HG03457 (cell line): Measurements from ENCODE around the gene PTH1R.
"Not testable (repeated sequence)": the region's sequence is repeated elsewhere in the genome, so short reads cannot be mapped to it uniquely, and the experiment has no call there.

Experiments used
- ATAC-seq: cut with Tn5 transposase; IDR thresholded peaks from one replicate; pipeline ENCODE4 v1.9.1; 2021; ENCODE audit warnings: moderate number of reproducible peaks; ENCODE audit not compliant: unreplicated experiment

The PTH1R gene

DNA sequence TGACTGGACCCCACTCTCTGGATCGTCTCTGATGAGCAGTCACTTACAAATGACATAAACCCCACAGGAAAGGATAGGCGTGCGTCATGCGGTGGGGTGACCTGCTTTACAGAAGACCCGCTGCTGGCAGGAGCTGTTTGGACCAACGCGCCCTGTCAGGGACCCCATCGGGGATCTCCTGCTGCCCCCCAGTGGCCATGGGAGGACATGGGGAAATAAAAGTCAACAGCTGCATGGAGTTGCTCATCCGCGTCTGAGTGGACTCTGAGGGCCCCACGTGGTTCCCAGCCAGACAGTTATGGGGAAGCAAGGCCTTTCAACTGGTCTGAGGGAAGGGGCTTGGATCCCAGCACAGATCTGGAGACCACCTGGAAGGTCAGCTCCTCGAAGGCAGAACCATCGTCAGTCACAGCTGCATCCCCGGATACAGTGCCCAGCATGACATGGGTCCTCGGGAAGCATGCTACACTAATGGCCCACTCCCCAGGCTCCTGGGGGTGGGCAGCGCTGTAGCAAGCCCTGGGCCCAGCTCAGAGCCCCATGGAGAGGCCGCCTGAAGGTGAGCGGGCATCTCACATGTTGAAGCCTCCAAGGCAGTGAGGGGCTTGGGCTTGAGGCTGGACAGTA is 32.1 kb downstream of the PTH1R start:
- ATAC-seq = no peak

DNA sequence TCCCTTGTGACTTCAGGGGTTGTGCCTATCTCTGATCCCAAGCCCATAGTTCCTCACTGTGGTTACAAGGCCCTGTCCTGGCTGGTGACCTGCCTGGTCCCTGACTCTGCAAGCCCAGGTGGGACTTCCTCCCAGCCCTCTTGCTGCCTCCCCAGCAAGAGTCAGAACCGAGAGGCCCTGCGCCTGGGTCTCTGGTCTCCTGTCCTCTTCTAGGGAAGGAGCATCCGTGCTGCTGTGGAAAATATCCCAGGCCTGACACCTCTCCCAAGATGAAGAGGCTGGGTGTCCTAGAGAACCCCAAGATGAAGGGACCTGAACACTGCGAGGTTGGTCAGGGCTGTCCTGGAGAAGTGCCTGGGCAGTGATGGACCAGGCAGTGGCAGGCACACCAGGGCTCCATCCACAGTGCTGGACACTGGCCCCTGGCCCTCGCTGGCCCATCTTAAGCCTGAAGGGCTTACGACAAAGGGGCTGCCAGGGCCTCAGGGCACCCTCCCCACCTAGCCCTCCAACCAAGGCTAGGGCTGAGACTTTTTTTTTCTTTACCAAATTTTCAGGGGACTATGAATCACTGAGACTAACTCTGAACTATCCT is 32.7 kb downstream of the PTH1R start:
- no peak for ATAC-seq

DNA sequence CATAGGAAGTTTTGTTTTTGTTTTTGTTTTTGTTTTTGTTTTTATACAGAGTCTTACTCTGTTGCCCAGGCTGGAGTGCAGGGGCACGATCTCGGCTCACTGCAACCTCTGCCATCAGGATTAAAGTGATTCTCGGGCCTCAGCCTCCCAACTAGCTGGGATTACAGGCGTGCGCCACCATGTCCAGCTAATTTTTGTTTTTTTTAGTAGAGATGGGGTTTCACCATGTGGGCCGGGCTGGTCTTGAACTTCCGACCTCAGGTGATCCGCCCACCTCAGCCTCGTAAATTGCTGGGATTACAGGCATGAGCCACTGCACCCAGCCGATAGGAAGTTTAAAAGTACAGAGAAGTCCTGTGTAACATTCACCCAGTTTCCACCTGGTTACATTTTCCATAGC is 33.4 kb downstream of the PTH1R start:
- not testable (repeated sequence) for ATAC-seq

DNA sequence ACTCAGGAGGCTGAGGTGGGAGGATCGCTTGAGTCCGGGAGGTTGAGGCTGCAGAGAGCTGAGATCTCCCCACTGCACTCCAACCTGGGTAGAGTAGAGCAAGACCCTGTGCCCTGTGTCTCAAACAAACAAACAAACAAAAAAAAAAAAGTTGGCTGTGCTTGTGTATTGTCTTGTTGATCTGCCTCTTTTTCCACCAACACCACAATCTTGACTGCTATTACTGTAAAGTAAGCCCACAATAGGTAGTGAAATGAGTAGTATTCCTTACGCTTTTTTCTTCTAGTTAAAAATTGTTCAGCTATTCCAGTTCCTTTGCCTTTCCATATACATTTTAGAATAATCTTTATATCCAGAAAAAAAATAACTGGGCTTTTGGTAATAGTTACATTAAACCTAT is 35.5 kb downstream of the PTH1R start:
- no peak for ATAC-seq

DNA sequence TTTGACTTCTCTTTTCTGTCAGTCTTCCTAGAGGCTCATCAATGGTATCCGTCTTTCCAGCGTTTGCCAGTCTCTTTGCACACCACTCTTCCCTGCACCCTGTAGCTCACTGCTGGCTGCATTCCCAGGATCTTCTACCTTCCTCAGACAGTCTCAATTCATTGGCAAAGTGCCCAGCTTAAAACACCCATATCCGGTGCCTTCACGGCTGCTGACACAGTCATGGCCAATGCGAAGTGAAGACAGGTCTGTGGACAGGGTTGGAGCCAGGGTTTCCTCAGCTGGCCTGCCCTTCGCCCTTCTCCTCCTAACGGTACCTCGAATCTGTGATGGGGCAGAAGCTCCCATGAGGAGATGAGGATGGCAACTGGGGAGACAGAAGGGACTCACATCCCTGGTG is 36.1 kb downstream of the PTH1R start:
- ATAC-seq = no peak

DNA sequence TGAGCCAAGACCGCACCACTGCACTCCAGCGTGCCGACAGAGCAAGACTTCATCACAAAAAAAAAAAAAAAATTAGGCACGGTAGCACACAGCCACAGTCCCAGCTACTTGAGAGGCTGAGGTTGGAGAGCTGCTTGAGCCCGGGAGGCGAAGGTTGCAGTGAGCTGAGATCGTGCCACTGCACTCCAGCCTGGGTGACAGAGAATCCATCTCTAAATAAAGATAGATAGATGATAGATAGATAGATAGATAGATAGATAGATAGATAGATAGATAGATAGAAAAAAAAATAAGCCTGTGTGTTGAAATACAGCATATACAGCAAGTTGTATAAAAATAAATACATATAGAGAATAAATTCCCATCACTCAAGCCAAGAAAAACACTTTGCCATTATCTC is 37.3 kb downstream of the PTH1R start:
- ATAC-seq = no peak

DNA sequence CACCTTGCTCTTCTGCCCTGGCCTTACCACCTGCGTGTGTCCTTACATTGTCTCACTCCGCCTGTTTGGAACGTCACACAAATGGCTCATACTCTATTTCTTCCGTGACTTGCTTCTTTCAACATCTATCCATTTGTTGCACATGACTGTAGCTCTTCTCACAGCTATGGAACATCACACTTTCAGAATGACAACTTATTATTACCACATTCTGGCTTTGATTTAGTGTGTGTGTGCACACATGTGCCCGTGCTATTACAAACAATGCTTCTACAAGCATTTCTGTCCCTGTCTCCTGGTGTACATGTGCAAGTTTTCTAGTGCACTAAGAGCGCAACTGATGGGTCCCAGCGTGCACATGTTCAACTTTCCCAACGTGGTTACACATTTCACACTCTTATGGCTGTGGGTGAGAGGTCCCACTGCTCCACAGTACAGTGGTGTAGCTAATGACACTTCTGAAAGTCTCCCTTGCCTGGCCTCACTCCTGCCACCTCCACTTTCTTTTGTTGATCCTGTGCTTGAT is 37.8 kb downstream of the PTH1R start:
- ATAC-seq = no peak

DNA sequence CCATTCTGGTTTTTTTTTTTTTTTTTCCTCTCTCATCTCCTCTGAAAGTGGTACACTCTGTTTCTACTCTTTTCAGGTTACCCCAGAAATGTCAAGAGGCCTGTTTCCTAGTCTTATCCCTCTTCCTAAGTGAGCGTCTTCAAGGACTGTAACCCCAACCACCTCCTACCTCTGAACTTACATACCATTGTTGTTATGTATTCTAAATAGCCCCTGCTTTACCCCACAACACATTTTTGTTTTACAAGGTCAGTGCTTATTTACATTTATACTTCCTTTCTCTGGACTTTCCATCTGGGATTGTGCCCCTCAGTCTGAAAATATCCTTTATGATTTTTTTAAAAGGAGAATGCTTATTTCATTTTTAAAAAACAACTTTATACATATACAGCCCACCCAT is 38.8 kb downstream of the PTH1R start:
- no peak for ATAC-seq

DNA sequence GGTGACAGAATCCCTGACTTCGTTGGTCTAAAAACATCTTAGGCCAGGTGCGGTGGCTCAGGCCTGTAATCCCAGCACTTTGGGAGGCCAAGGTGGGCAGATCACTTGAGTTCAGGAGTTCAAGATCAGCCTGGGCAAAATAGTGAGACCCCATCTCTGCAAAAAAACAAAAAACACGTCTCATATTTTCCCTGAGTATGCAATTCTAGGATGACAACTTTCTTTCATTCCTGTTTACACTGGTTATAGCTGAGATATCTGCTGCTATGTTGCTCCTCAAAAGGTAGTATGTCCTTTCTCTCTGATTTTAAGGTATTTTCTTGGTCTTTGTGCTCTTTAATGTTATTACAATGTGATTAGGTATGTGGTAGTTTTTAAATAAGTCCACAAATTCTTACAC is 39.3 kb downstream of the PTH1R start:
- no peak for ATAC-seq

DNA sequence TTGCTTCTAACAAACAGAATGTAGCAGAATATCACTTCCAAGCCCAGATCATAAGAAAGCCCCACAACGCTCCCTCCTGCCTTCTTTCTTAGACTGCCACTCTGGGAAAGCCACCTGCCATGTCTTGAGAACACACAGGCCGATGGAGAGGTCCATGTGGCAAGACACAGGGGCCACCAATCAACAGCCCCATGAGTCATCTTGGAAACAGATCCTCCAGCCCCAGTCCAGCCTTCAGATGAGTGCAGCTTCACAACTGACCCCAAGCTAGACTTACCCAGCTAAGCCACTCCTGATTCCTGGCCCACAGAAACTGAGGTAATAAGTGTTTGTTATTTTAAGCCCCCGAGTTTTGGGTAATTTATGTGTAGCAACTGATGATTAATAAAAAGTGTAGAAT is 39.7 kb downstream of the PTH1R start:
- ATAC-seq = no peak

DNA sequence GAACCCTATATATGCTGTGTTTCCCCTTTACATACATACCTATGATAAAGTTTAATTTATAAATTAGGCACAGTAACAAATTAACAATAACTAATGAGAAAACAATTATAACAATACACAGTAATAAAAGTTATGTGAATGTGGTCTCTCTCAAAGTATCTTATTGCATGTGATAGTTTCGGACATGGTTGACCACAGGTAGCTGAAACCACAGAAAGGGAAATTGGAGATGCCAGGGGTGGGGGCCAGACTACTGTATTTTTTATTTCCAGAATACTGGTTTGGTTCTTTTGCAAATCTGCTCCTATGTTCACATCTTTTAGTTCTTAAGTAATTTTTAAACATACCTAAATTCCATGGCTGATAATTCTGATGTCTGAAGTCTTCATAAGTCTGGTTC is 40.7 kb downstream of the PTH1R start:
- no peak for ATAC-seq

DNA sequence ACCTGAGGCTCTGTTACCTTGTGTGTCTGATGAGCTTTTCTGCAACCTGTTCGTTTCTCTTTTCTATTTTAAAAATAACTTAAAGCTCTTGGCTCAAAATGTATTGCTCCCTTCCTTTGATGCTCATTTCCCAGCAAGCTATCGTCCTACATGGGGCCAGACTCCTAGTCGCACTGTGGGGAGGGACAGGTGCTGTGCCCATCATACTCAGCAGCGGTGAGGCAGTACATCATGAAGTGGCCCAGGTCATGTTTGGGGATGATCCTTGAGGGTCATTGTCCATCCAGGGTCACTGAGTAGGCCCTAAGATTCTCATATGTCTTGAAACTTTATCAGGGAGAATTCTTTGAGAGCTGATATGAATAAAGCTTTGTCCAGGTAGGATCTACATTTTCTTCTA is 41.1 kb downstream of the PTH1R start:
- no peak for ATAC-seq

DNA sequence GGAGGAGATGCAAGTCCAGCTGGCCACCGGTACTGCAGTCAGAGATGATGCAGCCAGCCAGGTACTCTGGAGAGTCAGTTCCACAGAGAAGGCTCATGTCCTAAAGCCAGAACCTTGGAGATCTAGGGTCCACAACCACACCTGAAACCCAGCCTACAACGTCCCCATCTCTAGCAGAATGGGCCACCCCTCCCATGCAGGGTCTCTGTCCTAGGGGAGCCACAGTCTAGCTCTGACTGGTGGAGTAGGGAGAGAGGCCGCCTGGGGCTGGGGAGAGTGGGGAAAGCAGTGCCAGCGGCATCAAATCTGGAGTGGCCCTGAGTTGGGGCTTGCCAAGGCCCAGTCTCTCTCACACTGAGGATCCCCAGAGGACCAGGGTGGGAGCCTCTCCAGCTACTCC is 43.5 kb downstream of the PTH1R start:
- no peak for ATAC-seq

DNA sequence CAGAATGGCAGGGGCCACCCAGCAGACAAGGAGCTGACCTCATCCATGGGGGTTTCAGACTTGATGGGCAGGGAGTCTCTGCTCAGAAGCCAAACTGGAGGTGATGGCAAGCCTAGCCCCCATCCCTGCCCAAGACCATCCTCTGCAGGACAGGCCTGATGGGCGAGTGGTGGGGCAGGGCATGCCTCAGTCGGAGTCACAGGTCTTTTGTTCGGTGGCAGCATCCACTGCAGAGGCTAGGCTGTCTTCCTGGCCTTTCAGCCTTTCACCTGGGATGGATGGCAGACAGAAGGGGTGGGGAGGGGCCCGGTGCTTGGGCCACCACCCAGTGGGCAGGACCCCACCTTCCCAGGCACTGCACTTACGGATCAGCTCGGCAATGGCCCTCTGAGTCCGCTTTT is 44.4 kb downstream of the PTH1R start:
- no peak for ATAC-seq

DNA sequence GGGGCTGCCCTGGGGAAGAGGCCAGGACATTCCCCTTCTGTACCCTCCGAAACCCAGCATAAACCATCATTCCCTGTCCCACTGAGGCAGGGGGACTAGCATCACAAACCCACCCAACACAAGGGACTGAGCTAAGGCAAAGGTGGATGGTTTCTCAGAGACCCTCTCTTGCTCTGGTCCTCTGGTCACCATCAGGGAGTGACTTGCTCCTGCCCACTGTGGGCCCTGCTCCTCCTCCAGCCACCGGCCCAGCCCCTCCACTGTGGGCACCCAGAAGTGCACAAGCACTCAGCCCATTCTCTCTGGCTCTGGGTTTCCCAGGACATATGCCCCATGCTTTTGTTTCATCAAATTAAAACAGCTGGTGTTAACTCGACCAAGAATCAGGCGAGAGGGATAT is 44.9 kb downstream of the PTH1R start:
- ATAC-seq = no peak

DNA sequence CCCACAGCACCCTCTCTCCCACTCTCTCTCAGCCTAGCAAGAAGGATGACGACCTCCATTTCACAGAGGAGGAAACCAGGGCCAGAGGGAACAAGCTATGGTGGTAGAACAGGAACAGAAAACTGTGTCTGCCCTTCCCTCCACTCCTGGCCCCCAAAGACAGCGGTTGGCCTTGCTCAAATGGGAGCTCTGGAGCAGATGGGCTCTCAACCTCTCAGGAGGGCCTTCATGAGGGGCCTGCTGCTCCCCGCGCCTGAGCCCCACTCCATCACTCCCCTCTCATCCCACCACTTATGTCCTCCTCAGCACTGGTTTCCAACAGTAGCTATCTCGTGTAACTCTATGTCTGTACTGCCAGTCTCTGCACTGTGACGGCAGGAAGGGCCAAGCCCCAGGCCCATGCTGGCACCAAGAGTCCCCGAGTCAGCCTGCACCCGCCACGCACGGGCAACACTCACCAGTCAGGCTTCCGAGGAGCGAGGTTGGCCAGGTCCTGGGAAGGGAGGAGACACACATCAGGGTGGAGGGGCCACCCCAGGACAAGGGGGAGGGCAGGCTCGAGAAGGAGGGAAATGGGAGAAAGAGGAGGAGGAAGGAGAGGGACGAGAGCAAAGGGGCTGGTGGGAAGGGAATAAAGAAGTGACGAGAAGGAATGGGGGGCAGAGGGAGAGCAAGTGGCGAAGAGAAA is 45.5 kb downstream of the PTH1R start:
- ATAC-seq = no peak

DNA sequence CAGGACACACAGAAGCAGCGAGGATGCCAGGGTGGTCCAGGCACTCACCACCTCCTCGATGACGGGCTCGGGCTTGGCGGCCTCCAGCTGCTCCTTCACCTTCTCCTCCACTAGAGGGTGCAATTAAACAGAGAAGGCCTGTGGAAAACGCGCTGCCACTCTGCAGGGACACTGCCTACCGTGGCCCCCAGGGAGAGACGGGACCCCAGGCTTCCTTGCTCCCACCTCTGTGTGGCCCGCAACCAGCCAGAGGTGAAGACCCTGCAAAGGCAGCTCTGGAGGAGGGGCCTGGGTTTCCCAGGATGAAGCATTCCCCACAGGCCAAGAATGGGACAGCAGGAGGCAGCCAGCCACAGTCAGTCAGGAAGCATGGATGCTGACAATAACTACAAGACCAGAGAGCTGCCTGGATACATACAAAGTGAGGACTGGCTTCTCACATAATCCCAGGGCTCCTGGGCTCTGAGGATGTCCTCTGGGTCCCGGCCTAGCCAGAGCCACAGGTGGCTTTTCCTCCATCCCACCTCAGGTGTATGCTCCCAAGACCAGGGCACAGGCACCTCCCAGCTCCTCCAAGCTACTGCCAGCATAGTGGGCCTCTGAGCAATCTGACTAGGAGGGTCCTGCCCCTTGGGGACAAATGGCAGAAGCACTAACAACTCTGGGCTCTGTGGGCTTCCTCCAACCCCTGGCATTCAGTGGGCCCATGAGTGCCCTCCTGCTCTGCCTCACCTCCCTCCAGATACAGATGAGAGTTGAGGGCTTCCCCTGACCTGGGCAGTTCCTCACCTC is 46.2 kb downstream of the PTH1R start:
- ATAC-seq = no peak

DNA sequence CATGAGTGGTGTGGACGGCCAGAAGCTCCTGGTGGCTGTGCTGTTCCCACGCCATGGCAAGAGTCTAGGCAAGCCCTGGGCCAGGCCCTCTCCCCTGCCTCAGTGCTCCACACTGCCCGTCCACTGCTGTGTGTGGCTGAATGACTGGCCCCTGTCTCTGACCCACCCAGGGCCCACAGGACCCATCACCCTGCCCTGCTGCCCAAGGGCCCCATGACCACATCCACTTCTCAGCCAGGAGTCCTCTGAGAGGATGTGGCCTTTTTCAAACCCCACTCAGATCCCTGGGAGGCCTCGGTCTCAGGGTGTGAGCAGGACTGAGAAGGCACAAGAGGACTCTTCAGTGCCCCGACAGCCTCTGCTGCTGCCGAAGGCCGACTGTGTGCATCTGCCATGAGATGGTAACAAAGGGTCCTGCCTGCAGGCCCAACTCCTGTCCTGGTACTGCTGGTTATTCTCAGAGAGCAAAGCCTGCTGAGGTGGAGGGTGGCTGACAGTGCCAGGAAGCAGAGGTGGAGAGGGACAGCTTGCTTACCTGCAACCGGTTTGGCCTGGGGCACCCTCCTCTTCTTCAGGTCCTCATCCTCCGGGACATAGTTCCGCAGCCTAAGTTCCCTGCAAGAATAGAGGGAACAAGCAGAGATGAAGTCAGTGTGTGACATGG is 47.5 kb downstream of the PTH1R start:
- ATAC-seq = no peak

DNA sequence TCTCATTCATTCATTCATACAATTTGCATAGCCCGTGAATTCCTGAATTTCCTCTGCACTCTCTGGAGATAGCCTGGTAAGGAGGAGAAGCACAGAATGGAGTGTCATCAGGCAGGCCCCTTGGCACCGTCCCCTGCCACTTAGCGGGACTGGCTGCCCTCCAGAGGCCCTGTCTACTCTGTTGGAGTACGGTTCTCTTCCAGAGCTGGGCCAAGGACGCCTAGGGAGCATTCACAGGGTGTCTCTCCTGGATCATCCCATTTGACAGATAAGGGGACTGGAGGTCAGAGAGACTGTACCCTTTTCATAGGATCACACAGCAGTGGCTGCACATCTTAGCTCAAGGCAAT is 48.0 kb downstream of the PTH1R start:
- ATAC-seq = no peak

DNA sequence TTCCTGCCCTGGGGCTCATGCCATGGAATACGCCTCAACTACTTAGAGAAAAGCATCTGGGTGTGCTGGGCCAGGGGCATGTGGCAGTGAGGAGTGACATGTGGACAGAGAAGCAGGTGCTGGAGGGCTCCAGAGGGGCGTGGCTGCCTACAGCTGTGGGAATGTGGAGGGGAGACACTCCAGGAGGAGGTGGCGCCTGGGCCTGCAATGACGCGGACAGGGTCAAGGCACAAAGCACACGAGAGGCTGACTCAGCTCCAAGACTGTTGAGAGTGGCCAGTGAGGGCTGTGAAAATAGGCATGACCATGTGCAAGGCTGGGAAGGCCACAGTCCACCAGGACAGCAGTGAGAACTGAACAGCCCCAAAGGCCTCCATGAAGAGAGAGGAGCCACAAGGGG is 48.5 kb downstream of the PTH1R start:
- ATAC-seq = no peak

DNA sequence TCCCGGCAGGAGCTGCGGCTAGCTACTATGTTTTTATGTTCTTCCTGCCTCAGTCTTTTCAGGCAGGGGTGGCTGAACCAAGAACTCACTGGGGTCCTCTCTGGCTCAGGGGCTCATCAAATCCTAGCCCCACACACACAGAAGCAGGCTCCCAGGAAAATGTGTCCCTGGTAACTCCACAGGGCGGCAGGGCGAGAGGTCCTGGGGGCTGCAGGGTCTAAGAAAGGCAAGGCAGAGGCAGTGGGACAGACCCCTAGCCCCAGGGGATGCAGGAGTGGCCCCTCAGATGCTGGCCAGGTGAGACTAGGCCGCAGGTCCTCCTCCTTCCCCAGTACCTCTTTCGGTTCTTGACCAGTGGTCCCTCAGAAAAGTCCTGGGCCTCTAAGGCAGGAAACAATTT is 48.9 kb downstream of the PTH1R start:
- no peak for ATAC-seq
